Right renal pelvis (tissue), 4 donors: ENCODE results near the gene HBP1. TPM values are rescaled to one million over a fixed set of nuclear protein-coding genes. Genes with fewer than 3 reads are reported as not detected.
"Not testable (repeated sequence)": the region's sequence is repeated elsewhere in the genome, so short reads cannot be mapped to it uniquely, and the experiment has no call there.

Source experiments
- DNase-seq, 4 donors: peaks; one replicate each; pipeline ENCODE4 v3.0.0-alpha.2; 2013; ENCODE audit warnings: low read depth in 4 of 4, low spot score in 3 of 4, missing footprints in 1 of 4
- polyA plus RNA-seq, 4 donors: library from polyadenylated mRNA; unstranded; fragments of 120-200 nt; gene quantifications; one replicate each; pipeline ENCODE4 v1.2.1, GENCODE V29; 2013; ENCODE audit not compliant: insufficient read length in 4 of 4

The HBP1 gene
- polyA plus RNA-seq, 4 donors = 104 to 138 (median 133) TPM

- no peak for DNase-seq
These were observed 16.8 kb upstream of the HBP1 start for GRCh38 chr7:107152011-107152410.

- DNase-seq = no peak
These were observed 14.0 kb upstream of the HBP1 start for GRCh38 chr7:107154826-107155225.

GRCh38 chr7:107155726-107156125, 13.1 kb upstream of the HBP1 start:
- DNase-seq = not testable (repeated sequence)

- no peak for DNase-seq
These were observed 11.7 kb upstream of the HBP1 start for GRCh38 chr7:107157091-107157490.

GRCh38 chr7:107158028-107158427, 10.8 kb upstream of the HBP1 start:
- DNase-seq = no peak

GRCh38 chr7:107160389-107160788, 8.4 kb upstream of the HBP1 start:
- DNase-seq = no peak

GRCh38 chr7:107161415-107161814, 7.4 kb upstream of the HBP1 start:
- no peak for DNase-seq

- no peak for DNase-seq
These were observed 6.3 kb upstream of the HBP1 start for GRCh38 chr7:107162475-107162874.

GRCh38 chr7:107164092-107164491, 4.7 kb upstream of the HBP1 start:
- DNase-seq = no peak

GRCh38 chr7:107165341-107165740, 3.5 kb upstream of the HBP1 start:
- DNase-seq = no peak

GRCh38 chr7:107166736-107167426, 1.9 kb upstream of the HBP1 start:
- no peak for DNase-seq

- peak; percentile 56 to 77 (median 62) for DNase-seq
These were observed 1.1 kb upstream of the HBP1 start for GRCh38 chr7:107167483-107168232.

GRCh38 chr7:107169120-107170050, 582 bp downstream of the HBP1 start:
- peak; percentile 92 to 95 (median 95) for DNase-seq

GRCh38 chr7:107170051-107170915, 1.5 kb downstream of the HBP1 start:
- DNase-seq = no peak

- DNase-seq = no peak
These were observed 2.7 kb downstream of the HBP1 start for GRCh38 chr7:107171496-107171895.

- DNase-seq = no peak
These were observed 3.7 kb downstream of the HBP1 start for GRCh38 chr7:107172276-107173032.

GRCh38 chr7:107173191-107173590, 4.4 kb downstream of the HBP1 start:
- DNase-seq = no peak

GRCh38 chr7:107173691-107174406, 5.0 kb downstream of the HBP1 start:
- DNase-seq = no peak
